T-helper 2 cell (primary cell): ENCODE results near the gene PLXNA3.

Experiments used
- DNase-seq, 5 experiments: peaks; one replicate each; pipeline versions ENCODE4 v3.0.0 to v3.0.0-alpha.2; 2012 to 2022

The PLXNA3 gene

GRCh38 chrX:154459832-154460231, 1.8 kb downstream of the PLXNA3 start:
- DNase-seq, result no peak

DNA sequence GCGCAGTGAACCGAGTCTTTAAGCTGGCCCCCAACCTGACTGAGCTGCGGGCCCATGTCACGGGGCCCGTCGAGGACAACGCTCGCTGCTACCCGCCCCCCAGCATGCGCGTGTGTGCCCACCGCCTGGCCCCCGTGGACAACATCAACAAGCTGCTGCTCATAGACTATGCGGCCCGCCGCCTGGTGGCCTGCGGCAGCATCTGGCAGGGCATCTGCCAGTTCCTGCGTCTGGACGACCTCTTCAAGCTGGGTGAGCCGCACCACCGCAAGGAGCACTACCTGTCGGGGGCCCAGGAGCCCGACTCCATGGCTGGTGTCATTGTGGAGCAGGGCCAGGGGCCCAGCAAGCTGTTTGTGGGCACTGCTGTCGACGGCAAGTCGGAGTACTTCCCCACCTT, 2.2 kb downstream of the PLXNA3 start:
- DNase-seq, result no peak

DNA sequence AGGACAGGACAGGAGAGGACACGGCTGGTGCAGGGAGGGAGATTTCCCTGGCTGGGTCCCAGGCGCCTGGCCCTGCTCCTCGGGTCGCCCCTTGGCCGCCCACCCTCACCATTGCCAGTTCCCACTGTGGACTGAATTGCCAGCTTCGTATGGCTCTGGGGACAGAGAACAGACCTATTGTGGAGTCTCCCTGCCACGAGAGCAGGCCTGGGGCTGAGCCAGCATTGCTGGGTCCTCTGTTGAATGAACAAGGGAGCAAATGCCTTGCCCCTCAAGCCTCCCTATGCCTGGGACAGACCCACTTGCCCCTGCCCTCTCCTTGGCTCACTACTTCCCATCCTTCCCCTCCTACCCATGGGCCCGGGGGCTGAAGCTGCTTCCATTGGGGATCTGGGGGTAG, 4.3 kb downstream of the PLXNA3 start:
- DNase-seq, result no peak

DNA sequence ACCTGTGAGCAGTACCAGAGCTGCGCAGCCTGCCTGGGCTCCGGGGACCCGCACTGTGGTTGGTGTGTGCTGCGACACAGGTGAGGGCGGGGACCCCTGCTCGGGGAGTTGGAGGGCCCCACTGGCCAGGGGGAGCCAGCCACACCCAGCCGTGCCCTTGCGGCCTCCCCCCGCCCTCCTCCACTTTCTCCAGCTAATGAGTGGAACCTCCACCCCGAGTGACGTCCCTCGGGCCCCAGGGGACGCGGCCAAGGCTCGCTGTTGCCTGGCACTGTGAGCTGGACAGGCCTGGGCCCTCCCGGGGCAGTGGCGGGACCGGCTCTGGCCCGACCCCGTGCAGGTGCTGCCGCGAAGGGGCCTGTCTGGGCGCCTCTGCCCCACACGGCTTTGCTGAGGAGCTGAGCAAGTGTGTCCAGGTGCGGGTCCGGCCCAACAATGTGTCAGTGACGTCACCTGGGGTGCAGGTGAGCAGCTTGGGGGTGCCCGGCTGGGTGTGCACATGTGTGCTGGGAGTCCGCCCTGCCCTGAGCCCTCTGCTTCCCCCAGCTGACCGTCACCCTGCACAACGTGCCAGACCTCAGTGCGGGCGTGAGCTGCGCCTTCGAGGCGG, 5.6 kb downstream of the PLXNA3 start:
- no peak for DNase-seq

DNA sequence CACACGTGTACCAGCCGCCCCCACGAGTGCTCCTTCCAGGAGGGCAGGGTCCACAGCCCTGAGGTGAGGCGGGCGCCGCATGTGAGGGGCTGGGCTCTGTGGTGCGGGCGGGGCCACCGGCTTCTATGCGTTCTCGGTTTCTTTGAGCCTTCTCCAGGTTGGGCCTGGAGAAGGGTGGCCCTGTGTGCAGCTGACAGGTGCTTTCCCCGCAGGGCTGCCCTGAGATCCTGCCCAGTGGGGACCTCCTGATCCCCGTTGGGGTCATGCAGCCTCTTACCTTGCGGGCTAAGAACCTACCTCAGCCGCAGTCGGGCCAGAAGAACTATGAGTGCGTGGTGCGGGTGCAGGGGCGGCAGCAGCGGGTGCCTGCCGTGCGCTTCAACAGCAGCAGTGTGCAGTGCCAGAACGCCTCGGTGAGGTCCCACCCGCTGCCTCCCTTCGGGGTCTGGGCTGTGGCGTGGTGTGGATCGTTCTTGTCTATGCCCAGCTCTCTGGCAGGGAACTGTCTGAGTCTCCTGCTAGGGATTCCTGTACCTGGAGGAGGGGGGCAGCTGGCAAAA, 6.8 kb downstream of the PLXNA3 start:
- no peak for DNase-seq

DNA sequence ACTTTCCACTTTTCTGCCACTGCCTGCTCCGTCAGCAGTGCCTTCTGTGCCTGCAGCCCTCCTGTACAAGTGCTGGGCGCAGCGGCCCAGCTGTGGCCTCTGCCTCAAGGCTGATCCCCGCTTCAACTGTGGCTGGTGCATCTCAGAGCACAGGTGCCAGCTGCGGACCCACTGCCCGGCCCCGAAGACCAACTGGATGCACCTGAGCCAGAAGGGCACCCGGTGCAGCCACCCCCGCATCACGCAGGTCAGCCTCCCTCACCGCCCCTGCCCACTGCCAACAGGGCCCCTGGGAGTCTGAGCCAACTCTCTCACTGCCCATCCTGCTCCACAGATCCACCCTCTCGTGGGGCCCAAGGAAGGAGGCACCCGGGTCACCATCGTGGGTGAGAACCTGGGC, 7.5 kb downstream of the PLXNA3 start:
- DNase-seq, result no peak

DNA sequence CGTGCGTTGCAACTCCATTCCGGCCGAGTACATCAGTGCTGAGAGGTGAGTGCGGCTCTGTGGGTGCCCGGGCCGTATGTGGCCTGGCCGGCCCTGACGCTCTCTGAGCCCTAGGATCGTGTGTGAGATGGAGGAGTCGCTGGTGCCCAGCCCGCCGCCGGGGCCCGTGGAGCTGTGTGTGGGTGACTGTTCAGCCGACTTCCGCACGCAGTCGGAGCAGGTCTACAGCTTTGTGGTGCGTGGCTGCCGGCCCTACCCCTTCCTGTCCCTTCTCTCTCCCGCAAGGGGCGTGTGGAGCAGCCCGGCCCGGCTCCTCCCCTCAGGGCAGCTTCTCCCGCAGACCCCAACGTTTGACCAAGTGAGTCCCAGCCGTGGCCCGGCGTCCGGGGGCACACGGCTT, 8.0 kb downstream of the PLXNA3 start:
- DNase-seq, result no peak

GRCh38 chrX:154466907-154467306, 8.8 kb downstream of the PLXNA3 start:
- DNase-seq, result no peak

GRCh38 chrX:154467556-154467955, 9.5 kb downstream of the PLXNA3 start:
- no peak for DNase-seq

DNA sequence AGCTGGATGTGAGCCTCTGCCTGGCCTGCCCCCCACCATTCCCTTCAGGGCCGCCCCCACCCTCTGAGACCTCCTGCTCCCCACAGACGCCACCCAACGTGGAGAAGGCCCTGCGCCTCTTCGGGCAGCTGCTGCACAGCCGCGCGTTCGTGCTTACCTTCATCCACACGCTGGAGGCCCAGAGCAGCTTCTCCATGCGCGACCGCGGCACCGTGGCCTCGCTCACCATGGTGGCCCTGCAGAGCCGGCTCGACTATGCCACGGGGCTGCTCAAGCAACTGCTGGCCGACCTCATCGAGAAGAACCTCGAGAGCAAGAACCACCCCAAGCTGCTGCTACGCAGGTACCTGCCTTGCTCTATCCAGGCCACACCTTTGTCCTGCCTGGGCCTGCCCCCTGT, 10.1 kb downstream of the PLXNA3 start:
- DNase-seq, result no peak

- DNase-seq, result no peak
These were observed 11.0 kb downstream of the PLXNA3 start for GRCh38 chrX:154469114-154469513.

- DNase-seq, result no peak
These were observed 11.8 kb downstream of the PLXNA3 start for GRCh38 chrX:154469880-154470279.

- no peak for DNase-seq
These were observed 12.4 kb downstream of the PLXNA3 start for GRCh38 chrX:154470434-154470833.

- DNase-seq, result no peak
These were observed 13.0 kb downstream of the PLXNA3 start for GRCh38 chrX:154470914-154471568.

- DNase-seq, result no peak
These were observed 14.0 kb downstream of the PLXNA3 start for GRCh38 chrX:154471839-154472684.

- no peak for DNase-seq
These were observed 14.9 kb downstream of the PLXNA3 start for GRCh38 chrX:154472685-154473632.

DNA sequence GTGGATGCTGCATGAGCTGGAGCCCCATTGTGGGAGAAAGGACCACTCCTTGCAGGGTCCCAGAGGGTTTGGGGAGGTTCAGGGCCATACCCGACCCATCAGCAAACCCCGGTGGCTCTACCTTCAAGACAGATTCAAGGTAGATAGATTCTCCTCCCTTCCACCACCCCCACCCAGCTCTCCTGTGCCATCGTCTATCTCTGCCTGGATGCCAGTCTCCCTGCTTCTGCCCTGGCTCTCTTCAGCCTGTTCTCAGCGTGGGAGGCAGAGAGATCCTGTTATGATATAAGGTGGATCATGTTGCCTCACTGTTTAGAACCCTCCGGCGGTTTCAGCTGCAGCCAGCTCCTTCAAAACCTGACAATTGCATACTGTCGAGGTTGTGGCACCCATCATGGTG, 15.6 kb downstream of the PLXNA3 start:
- DNase-seq, result no peak

DNA sequence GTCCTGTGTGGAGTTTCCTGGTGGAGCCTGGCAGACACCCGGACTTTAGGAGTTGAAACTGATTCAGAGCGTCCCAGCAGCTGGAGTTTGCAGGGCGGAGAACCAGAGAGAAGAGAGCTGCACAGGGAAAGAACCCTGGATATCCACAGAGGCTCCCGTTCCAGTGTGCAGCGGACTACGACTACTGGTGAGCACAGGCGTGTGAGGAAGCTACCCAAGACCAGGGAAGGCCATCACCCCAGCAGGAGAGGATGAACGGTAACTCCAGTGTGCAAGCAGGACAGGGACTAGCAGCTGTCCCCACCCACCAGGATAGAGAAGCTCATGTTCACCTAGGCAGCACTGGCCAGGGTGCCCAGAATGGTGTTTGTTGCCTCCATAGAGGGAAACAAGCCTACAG, 18.7 kb downstream of the PLXNA3 start:
- DNase-seq, result no peak

DNA sequence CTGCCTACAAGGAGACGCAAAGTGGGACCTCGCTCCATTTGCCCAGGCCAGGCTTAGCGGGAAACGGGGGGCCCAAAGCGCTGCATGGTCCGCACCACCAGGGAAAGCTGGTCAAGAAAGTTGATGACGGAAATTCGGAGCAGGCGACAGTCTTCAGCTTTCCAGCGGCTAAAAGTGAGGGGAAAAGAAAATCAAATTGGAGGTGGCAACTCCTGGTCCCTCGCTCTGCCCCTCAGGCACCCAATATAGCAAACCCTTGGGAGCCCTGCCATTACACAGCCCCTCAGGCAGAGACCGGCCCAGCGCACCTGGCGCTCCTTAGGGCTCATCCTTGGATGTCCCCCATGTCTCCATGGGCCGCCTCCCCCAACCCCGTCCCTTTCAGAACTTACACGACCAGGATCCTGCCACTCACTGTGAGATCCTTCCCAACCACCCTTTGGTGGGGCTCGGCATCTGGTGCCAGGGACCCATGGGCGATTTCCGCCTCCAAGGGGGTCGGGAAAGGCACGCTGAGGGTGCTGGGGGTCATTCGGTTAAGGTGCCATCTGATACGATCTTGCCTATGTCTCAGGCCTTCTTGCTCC, 19.9 kb downstream of the PLXNA3 start:
- DNase-seq, result no peak

- DNase-seq, result peak; percentile 85 to 93 (median 88)
These were observed 20.9 kb downstream of the PLXNA3 start, which contains the start of gene LAGE3 for GRCh38 chrX:154478728-154479622. LAGE3 (minus strand) TSS chrX:154479281; CDS start chrX:154478915, 366 bp downstream.

GRCh38 chrX:154481195-154481594, 23.1 kb downstream of the PLXNA3 start:
- no peak for DNase-seq
